Astrocyte (in vitro differentiated cells and primary cell): ENCODE data around the gene OTUB2.

Source experiments
- CTCF ChIP-seq: IDR thresholded peaks from 2 replicates; pipeline ENCODE4 v1.5.1; 2011; ENCODE audit warnings: low read depth, mild to moderate bottlenecking, inconsistent platforms, low read length, moderate library complexity; ENCODE audit not compliant: insufficient read depth
- EZH2 ChIP-seq: IDR thresholded peaks from 2 replicates; pipeline ENCODE4 v1.6.1; 2012; ENCODE audit warnings: mild to moderate bottlenecking, low read length, inconsistent platforms; ENCODE audit not compliant: insufficient read depth

- TF ChIP-seq CTCF (no peak), EZH2 (no peak)
Observed at GRCh38 chr14:94010625-94011024, 15.5 kb upstream of the OTUB2 start.
